GM18951 (cell line): ENCODE measurements around the gene MYOM1.
"Not testable (repeated sequence)": the region's sequence is repeated elsewhere in the genome, so short reads cannot be mapped to it uniquely, and the experiment has no call there.

Source experiments
- POLR2A ChIP-seq: IDR thresholded peaks from 4 replicates; pipeline ENCODE4 v1.6.1; 2011; ENCODE audit warnings: mild to moderate bottlenecking; ENCODE audit not compliant: insufficient read length, insufficient read depth; ENCODE audit errors: extremely low read depth
- in situ Hi-C: fragments of 300-500 bp; cut with MboI; formaldehyde crosslinking; loops from one replicate; pipeline ENCODE4 v1.12.0; 2022; ENCODE audit warnings: low sequenced_read_pairs, mixed read lengths, inconsistent platforms; ENCODE audit not compliant: unreplicated experiment

MYOM1 gene

GRCh38 chr18:3042379-3042778, 177.4 kb downstream of the MYOM1 start:
- in situ Hi-C loops: no loop called here
- TF ChIP-seq POLR2A: no peak

DNA sequence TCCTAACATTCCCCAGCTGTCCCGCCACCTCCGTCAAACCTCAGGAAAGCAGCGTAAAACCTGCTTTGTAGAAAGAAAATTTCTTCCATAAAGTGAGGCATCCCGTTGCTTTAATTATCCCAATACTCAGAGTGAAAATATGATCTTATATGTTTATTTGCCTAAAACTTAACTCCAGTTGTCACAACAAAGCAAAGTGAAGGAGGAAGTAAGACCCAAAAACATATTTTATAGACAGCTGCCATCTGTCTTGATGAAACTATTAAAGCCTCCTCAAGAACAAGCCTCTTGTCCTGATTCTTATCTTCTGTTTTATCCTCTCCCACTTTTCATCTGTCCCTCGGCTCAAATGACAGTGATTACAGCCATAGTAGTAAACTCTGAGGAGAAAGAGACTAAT, 177.9 kb downstream of the MYOM1 start:
- no peak for TF ChIP-seq POLR2A

GRCh38 chr18:3040881-3041280, 178.9 kb downstream of the MYOM1 start:
- in situ Hi-C loops: no loop called here
- no peak for TF ChIP-seq POLR2A

More for the DNA sequence above, 177.9 kb downstream of the MYOM1 start:
- in situ Hi-C loops: no loop called here

GRCh38 chr18:3040173-3040572, 179.6 kb downstream of the MYOM1 start:
- TF ChIP-seq POLR2A: no peak
- in situ Hi-C loops: no loop called here

DNA sequence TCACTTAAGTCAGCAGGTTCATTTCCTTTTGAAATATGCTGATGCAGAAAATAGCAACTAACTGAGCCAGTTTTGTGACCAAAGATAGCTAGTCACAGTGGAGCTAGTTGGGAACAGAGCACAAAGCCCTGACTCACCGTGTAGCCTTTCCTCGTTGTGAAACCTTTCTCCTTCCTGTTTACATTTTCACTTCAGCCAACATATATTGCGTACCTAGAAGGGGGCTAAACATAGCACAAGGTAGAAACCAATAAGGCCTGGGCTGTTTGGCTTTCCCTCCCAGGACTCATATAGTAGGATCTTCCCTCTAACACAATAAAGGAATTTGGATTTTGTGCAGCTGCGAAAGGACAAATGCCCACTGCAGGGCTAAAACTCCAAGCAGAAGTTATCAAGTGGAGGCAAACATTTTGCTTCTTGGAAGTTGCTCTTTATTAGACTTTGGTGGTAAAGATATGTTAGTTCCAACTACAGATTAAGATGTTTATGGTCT, 182.3 kb downstream of the MYOM1 start:
- in situ Hi-C loops: no loop called here
- TF ChIP-seq POLR2A: no peak

DNA sequence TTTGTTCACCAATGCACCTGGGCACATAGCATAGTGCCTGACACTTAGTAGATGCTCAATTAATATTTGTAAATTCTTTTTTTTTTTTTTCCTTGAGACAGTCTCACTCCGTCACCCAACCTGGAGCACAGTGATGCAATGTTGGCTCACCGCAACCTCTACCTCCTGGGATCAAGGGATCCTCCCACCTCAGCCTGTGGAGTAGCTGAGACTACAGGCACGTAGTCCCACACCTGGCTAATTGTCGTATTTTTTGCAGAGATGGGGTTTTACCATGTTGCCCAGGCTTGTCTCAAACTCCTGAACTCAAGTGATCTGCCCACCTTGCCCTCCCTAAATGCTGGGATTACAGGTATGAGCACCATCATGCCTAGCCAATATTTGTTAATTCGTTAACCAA, 183.7 kb downstream of the MYOM1 start:
- TF ChIP-seq POLR2A: no peak
- in situ Hi-C loops: no loop called here

GRCh38 chr18:3035635-3036034, 184.1 kb downstream of the MYOM1 start:
- in situ Hi-C loops: no loop called here
- TF ChIP-seq POLR2A: no peak

DNA sequence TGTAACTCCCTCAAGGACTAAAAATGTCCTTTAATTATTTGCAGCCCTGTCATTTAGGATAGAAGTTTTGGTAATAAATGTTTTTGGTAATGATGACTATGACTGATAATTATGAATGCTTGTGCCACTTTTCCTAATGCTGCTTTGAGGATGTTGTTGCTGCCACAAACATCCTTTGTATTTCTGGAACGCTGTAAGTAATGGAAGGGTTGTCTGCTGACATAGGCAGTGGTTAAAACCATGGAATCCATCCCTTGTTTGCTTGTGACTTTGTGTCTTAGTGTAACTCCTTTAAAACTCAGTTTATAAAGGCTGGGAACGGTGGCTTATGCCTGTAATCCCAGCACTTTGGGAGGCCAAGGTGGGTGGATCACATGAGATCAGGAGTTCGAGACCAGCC, 187.0 kb downstream of the MYOM1 start:
- TF ChIP-seq POLR2A: no peak
- in situ Hi-C loops: no loop called here

- in situ Hi-C loops: no loop called here
- no peak for TF ChIP-seq POLR2A
These were observed 190.4 kb downstream of the MYOM1 start for GRCh38 chr18:3029215-3029952.

DNA sequence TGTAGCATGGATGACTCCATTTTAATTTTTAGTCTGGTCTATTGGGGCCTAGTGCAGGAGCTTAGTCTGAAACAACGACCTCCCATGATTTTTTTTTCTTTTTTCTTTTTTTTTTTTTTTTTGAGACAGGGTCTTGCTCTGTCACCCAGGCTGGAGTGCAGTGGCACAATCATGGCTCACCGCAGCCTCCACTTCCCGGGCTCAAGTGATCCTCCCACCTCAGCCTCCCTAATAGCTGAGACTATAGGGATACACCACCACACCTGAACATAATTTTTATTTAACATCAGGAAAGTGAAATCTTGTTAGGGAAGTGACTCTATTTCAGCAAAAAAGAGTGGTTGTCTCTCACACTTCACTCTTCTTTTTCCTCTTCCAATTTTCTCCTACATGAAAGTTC, 191.7 kb downstream of the MYOM1 start:
- in situ Hi-C loops: not testable (repeated sequence)

DNA sequence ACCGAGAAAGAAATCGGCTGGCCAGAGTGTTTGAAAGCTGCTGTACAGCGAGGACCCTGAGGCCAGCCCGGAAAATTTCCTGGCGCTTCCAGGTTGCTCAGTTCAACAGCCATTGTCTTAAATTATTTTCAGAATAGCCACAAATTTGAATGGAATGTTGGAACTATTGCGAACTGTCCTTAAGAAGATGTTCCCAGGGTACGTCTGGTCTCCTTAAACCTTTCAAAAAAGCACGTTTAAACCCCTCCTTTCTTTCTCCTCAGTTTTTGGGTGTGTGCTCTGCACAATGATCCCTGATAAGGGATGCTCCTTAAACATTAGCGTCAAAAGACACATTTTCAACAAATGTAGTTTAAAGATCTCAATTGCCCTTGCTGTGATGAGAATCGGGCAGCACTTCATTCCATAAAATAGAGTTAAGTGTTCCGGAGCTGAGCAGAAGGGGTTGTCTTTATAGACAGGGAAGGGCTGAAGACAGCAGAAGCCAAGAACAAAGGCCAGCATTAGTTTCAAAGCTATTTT, 192.3 kb downstream of the MYOM1 start:
- TF ChIP-seq POLR2A: no peak
- in situ Hi-C loops: no loop called here

DNA sequence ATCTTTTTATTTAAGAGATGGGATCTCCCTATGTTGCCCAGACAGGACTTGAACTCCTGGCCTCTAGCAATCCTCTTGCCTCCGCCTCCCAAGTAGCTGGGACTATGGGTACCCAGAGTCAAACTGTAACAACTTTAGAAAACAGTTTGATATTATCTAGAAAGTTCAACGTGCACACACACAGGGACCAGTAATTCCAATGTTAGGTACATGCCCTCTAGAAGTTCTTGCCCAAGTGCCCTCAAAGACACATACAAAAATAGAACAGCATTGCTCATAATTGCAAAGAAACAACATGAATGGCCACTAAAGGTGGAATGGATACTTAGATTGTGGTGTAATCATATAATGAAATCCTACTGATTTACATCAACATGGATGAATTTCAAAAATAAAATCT, 194.2 kb downstream of the MYOM1 start:
- in situ Hi-C loops: no loop called here
- TF ChIP-seq POLR2A: no peak

- in situ Hi-C loops: not testable (repeated sequence)
These were observed 196.2 kb downstream of the MYOM1 start for GRCh38 chr18:3023603-3024002.
